SK-N-MC (cell line): ENCODE results near the gene PERM1.

Experiments used
- EZH2 ChIP-seq: fragments of 200-600 bp; sonication (generic); IDR thresholded peaks from one replicate; pipeline ENCODE4 v1.6.1; 2017; ENCODE audit warnings: antibody characterized with exemption
- FOXP2 ChIP-seq: optimal IDR thresholded peaks from 2 replicates; pipeline ENCODE3; 2011; ENCODE audit warnings: mild to moderate bottlenecking, moderate library complexity; ENCODE audit not compliant: insufficient read depth; ENCODE audit errors: extremely low read length, control extremely low read depth
- POLR2AphosphoS5 ChIP-seq: IDR thresholded peaks from 2 replicates; pipeline ENCODE4 v1.6.1; 2012; ENCODE audit warnings: mild to moderate bottlenecking, low read depth, low read length, borderline replicate concordance

DNA sequence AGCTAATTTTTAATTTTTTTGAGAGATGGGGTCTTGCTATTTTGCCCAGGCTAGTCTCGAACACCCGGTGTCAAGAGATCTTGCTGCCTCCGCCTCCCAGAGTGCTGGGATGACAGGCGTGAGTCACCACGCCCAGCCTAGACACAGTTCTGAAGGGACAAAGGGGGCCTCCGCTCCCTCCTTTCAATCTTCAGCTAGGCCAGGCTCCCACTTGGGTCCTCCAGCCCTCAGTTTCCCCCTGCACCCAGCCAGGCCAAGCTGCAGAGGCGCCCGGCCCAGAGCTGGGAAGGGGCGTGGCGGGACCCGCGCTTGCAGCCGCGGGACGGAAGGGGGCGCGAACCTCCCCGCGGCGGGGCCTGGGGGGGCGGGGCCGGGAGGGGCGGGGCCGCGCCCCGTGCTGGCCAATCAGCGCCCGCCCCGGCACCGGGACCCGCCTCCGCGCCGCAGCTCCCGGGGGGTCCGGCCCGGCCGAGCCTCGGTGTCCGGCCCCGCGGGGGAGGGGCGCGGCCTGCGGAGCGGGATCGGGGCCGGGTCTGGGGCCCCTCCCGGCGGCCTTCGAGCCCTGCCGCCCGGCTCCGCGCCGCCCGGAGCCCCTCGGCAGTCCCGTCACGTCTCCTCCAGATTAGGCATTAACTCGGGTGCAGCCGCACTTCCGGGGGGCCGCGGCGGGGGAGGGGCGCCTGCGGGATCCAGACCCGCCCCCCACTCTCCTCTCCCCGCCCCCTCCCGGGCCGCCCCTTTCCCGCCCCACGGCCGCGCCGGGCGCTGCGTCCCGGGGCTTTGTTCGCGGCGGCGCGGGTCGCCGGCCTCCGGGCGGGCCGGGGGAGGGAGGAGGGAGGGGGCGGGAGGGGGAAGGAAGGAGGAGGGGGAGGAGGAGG, 37.5 kb upstream of the PERM1 start:
- TF ChIP-seq EZH2 = no peak
- no peak for TF ChIP-seq POLR2AphosphoS5
- TF ChIP-seq FOXP2 = no peak
